HG02642 (cell line): ENCODE data around the gene HSP90AB1.

Experiments used
- ATAC-seq: cut with Tn5 transposase; IDR thresholded peaks from one replicate; pipeline ENCODE4 v1.9.1; 2021; ENCODE audit warnings: mild to moderate bottlenecking; ENCODE audit not compliant: unreplicated experiment, poor library complexity

Gene HSP90AB1

GRCh38 chr6:44246663-44247337 is at the start of gene HSP90AB1:
TSS of gene HSP90AB1 (plus strand) at chr6:44247101. CDS start at chr6:44248630, 1,529 bp downstream.
- ATAC-seq: peak; percentile 67

DNA sequence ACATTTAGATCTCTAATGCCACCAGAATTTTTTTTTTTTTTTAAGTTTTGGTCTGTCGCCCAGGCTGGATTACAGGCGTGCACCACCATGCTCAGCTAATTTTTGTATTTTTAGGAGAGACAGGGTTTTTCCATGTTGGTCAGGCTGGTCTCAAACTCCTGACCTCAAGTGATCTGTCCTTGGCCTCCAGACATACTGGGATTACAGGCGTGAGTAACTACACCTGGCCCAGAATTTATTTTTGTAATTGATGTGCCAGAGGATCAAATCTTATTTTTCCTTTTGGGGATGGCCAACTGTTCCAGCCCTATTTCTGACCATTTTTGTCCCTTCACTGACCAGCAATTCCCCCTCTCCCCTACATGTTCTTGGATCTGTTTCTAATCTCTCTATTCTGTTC is 48.2 kb upstream of the HSP90AB1 start:
- no peak for ATAC-seq

- ATAC-seq: no peak
Observed at GRCh38 chr6:44199883-44200282, 47.0 kb upstream of the HSP90AB1 start.

- ATAC-seq: no peak
Observed at GRCh38 chr6:44201200-44201599, 45.7 kb upstream of the HSP90AB1 start.

- ATAC-seq: no peak
Observed at GRCh38 chr6:44201638-44202303, 45.1 kb upstream of the HSP90AB1 start.

GRCh38 chr6:44202332-44202971 is 44.4 kb upstream of the HSP90AB1 start:
- no peak for ATAC-seq

DNA sequence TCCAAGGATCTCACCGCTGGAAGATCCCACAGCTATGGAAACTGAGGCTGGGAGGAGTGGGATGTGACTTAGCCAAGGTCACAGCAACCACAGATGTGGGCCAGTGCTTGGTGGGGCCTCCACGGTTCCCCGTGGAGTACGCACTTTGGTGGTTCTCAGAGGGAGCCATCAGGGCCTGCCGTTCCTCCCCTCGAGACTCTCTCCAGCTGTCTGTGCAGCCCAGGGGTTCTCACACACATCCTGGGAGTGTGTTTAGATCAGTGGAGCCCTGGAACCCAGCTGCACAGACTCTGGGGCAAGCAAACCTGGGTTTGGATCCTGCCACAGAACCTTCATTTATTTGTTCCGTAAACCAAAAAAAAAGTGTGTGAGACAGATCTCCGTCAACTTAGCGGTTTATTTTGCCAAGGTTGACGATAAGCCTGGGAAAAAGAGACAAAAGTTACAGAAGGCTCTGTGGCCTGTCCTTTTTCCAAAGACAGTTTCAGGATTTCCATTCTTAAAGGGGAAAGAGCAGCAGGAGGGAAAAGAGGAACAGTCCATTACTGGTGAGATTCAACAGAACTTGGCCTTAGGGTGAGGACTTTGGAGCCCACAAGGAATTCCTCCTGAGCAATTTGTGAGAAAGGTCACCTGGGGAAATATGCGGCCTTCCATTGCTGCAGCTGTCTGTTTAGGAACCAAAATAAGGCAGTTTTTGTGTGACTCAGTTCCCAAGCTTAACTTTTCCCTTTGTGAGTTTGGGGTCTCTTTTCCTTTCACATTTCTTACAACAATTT is 43.7 kb upstream of the HSP90AB1 start:
- ATAC-seq: no peak

DNA sequence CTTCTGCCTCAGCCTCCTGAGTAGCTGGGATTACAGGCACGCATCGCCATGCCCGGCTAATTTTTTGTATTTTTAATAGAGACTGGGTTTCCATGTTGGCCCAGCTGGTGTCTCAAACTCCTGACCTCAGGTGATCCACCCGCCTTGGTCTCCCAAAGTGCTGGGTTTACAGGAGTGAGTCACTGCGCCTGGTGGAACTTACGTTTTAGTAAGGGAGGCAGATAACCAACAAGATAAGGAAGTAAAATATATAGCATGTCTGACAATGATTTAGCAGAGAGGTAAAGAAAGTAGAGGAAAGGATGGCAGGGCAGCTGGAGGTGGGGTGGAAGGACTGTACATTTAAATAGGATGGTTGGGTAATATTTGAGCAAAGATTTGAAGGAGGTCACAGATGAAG is 42.9 kb upstream of the HSP90AB1 start:
- no peak for ATAC-seq

- no peak for ATAC-seq
Observed at GRCh38 chr6:44207966-44208365, 38.9 kb upstream of the HSP90AB1 start.

- ATAC-seq: no peak
Observed at GRCh38 chr6:44211284-44211683, 35.6 kb upstream of the HSP90AB1 start.

DNA sequence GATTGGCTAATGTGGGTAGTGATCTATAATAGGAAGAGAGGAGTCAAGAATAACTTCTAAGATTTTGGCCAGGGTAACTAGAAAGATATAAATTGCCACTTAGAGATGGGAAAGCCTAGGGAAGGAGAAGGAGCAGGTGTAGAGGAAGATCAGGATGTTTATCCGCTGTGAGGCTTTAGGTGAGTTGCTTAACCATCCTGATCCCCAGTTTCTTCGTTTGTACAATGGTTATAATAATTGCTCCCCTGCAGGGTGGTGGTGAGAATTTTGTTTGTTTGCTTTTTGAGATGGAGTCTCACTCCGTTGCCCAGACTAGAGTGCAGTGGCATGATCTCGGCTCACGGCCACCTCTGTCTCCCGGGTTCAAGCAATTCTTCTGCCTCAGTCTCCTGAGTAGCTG is 32.6 kb upstream of the HSP90AB1 start:
- no peak for ATAC-seq

DNA sequence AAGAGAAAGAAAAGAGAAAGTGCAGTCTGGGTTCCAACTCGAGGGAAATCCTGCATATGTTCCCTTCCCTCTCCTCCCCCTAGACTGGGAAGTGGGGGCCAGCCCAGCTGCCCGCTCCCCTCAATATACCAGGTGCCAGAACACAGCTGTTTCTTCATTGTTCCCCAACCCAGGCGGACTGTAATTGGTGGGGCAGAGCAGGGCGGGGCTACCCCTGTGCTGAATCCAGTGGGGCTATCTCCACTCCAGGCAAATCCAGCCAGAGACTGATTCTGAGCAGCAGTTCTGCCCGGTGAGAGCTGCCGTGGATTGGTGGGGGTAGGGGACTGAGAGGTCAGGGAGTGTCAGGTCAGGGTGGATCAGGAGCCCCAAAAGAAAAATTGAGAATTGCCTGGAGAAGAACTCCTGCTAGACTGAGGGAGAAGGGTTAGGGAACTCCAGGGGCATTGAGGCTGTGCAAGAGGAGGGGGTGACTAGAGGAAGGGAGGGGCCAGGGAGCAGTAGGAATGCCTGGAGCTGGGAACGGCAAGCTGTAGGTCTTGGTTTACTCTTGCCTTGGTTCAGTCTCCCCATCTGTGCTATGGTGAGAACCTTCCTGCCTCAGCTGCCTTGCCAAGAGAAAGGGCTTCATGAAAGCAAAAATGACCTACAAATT is 30.1 kb upstream of the HSP90AB1 start, which contains the start of gene MYMX:
TSS of gene MYMX (plus strand) at position 250 of the 655 bp plus-strand sequence. CDS start 546 bp downstream, outside the sequence.
- ATAC-seq: no peak

- no peak for ATAC-seq
Observed at GRCh38 chr6:44217332-44218143, 29.4 kb upstream of the HSP90AB1 start.

GRCh38 chr6:44219053-44219814 is 27.7 kb upstream of the HSP90AB1 start:
- ATAC-seq: peak; percentile 56

DNA sequence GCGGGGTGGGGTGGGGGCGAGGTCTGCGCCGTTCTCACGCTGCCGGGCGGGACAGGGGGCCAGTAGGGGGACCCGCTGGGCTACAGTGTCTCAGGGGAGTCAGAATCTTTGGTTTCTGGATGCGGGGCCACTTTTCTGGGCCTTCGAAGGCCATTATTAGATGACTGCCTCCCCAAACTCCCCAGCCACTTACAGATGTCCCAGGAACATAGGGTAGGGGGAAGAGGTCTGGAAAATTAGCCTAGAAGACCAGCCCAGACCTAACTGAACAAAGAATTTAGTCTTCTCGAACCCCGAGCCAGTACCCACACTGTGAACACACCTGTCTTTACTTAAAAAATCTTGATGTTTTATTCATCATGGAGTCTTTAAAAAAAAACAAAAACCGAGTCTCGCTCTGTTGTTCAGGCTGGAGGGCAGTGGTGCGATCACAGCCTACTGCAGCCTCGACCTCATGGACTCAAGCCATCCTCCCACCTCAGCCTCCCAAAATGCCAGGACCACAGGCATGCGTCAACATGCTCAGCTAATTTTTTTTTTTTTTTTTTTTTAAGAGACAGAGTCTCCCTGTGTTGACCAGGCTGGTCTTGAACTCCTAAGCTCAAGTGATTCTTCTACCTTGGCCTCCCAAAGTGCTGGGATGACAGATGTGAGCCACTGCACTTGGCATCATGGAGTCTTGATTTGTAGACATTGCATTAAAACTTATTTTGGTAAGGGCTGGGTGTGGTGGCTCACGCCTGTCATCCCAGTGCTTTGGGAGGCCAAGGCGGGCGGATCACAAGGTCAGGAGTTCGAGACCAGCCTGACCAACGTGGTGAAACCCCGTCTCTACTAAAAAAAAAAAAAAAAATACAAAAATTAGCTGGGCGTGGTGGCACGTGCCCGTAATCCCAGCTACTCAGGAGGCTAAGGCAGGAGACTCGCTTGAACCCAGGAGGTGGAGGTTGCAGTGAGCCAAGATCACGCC is 26.8 kb upstream of the HSP90AB1 start:
- no peak for ATAC-seq

- no peak for ATAC-seq
Observed at GRCh38 chr6:44220913-44221290, 26.0 kb upstream of the HSP90AB1 start.

GRCh38 chr6:44221291-44221960 is 25.5 kb upstream of the HSP90AB1 start:
- peak; percentile 45 for ATAC-seq
